H1 (cell line): ENCODE measurements around the gene ABHD1.

Experiments
- CEBPB ChIP-seq: IDR thresholded peaks from 2 replicates; pipeline ENCODE4 v1.6.1; 2012; ENCODE audit warnings: low read depth, low read length
- HDAC2 ChIP-seq, 2 experiments: fragments of 300-600 bp in 1 of 2; sonication (generic) in 1 of 2; IDR thresholded peaks; 2 replicates each; pipeline ENCODE4 v1.6.1; 2011 to 2012; ENCODE audit warnings: low read depth in 2 of 2, low read length in 2 of 2, mild to moderate bottlenecking in 2 of 2, moderate library complexity in 2 of 2, borderline replicate concordance in 1 of 2, inconsistent platforms in 1 of 2
- MAX ChIP-seq: IDR thresholded peaks from 2 replicates; pipeline ENCODE4 v1.6.1; 2012; ENCODE audit warnings: inconsistent platforms
- POLR2A ChIP-seq, 2 experiments: IDR thresholded peaks; 1 replicate in 1 of 2; 2 replicates in 1 of 2; pipeline ENCODE4 v1.6.1; 2011; ENCODE audit warnings: low read depth in 2 of 2, low read length in 2 of 2, mild to moderate bottlenecking in 2 of 2; ENCODE audit errors: control extremely low read depth in 1 of 2
- RAD21 ChIP-seq, 2 experiments: IDR thresholded peaks in 1 of 2; conservative IDR thresholded peaks in 1 of 2; 2 replicates each; pipeline ENCODE4 v1.6.1; 2011; ENCODE audit warnings: low read depth in 2 of 2, low read length in 2 of 2, improper control_type of control experiment in 1 of 2, inconsistent platforms in 1 of 2, mild to moderate bottlenecking in 1 of 2, moderate library complexity in 1 of 2
- RBBP5 ChIP-seq: IDR thresholded peaks from 2 replicates; pipeline ENCODE4 v1.7.1; 2012; ENCODE audit warnings: low read depth, mild to moderate bottlenecking, inconsistent platforms, low read length, moderate library complexity, borderline replicate concordance
- RFX5 ChIP-seq: IDR thresholded peaks from 2 replicates; pipeline ENCODE4 v1.6.1; 2011; ENCODE audit warnings: low read depth, low read length, improper control_type of control experiment, borderline replicate concordance
- SIN3A ChIP-seq, 2 experiments: IDR thresholded peaks in 1 of 2; conservative IDR thresholded peaks in 1 of 2; 2 replicates each; pipeline ENCODE4 v1.6.1; 2011 to 2012; ENCODE audit warnings: low read length in 2 of 2, improper control_type of control experiment in 1 of 2, low read depth in 1 of 2, mild to moderate bottlenecking in 1 of 2
- TAF1 ChIP-seq: IDR thresholded peaks from 2 replicates; pipeline ENCODE4 v1.6.1; 2011; ENCODE audit warnings: mild to moderate bottlenecking, low read depth, low read length

DNA sequence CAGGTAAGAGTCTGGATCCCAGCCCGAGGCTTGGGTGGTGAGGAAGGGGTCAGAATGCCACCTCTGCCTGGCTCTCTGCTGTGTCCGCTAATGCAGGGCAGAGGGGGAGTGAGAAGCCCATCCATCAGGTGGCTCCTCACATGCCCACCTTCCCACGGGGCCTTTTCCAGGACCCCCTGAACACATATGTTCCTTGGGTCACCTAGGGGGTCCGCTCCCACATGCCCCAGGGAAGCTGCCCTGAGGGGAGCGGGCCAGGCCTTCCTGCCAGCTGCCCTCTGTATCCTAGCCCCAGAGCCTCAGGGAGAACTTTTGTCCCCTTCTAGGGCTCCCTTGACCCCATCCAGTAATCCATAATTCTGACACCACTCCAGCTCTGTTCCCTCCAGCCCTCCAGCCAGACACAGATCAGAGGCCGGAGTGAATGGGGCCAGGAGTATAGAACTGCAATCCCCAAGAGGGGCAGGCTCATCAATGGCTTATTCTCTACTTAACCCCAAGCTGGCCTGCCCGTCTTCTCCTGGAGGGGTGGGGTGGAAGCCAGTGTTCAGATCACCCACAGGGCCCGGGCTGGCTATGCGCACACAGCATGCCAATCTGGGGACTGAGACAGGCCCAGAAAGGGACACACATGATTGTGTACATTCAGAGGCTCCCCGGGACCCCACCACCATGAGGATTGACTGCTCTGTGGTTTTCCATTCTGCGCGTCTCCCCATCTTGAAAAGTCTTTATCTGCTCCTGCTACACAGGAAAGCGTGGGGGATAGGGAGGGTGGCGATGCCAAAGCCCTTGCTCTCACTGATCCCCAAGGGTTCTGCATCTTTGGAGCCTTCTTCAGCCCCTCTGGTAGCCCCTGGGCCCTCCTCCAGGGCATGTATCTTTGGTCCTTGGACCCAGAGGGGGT, 44.1 kb upstream of the ABHD1 start:
- no peak for TF ChIP-seq RAD21 (IDR thresholded peaks at IDR 0.05 in 1 of 2, conservative IDR thresholded peaks at IDR 0.05 in 1 of 2; ENCODE audit: low read depth in 2 of 2, low read length in 2 of 2)
- TF ChIP-seq TAF1 = no peak
- no peak for TF ChIP-seq POLR2A (IDR thresholded peaks at IDR 0.05; ENCODE audit: control extremely low read depth in 1 of 2, low read depth in 2 of 2, low read length in 2 of 2)
- TF ChIP-seq MAX = no peak
- TF ChIP-seq RFX5 = no peak
- TF ChIP-seq HDAC2 (IDR thresholded peaks at IDR 0.05; ENCODE audit: borderline replicate concordance in 1 of 2, low read depth in 2 of 2, low read length in 2 of 2) = no peak
- TF ChIP-seq RBBP5 = no peak
- no peak for TF ChIP-seq SIN3A (conservative IDR thresholded peaks at IDR 0.05 in 1 of 2, IDR thresholded peaks at IDR 0.05 in 1 of 2; ENCODE audit: low read depth in 1 of 2, low read length in 2 of 2)
- TF ChIP-seq CEBPB = no peak
